ENCODE measurements around the gene SPDYE2.
"Not testable (repeated sequence)": the region's sequence is repeated elsewhere in the genome, so short reads cannot be mapped to it uniquely, and the experiment has no call there.

- not testable (repeated sequence) for TF ChIP-seq POLR2AphosphoS5 (IDR thresholded peaks at IDR 0.05; ENCODE audit: low read depth, low read length); TAF1 (IDR thresholded peaks at IDR 0.05; ENCODE audit: low read depth, low read length); POLR2A (IDR thresholded peaks at IDR 0.05; ENCODE audit: low read depth, low read length); PAX5 (IDR thresholded peaks at IDR 0.05; ENCODE audit: insufficient read depth, low read length, severe bottlenecking); SPI1 (IDR thresholded peaks at IDR 0.05; ENCODE audit: low read depth, low read length)
Observed at GRCh38 chr7:102578486-102578885, 27.5 kb downstream of the SPDYE2 start.
